ENCODE measurements around the gene MRPL10.

The MRPL10 gene

GRCh38 chr17:47816111-47816735 lies 15.1 kb downstream of the MRPL10 start:
- Histone ChIP-seq H3K4me1 (ENCODE audit: insufficient read depth, low read length, poor library complexity, severe bottlenecking) (peaks cover 12% of the 10 kb centered on the region), H2AFZ (ENCODE audit: low read length) (no peak overlapping the region), H3K4me2 (ENCODE audit: low read depth, low read length, poor library complexity, severe bottlenecking) (no peak overlapping the region), H3K9me3 (ENCODE audit: insufficient read depth, low read depth, low read length) (no peaks in the 10 kb centered on the region), H3K9ac (ENCODE audit: low read depth, low read length, poor library complexity, severe bottlenecking) (no peak overlapping the region), H3K27me3 (ENCODE audit: insufficient read depth, low read length, poor library complexity, severe bottlenecking) (no peaks in the 10 kb centered on the region), H3K4me3 (ENCODE audit: low read length, poor library complexity, severe bottlenecking) (no peak overlapping the region), H3F3A (ENCODE audit: low read depth) (no peaks in the 10 kb centered on the region), H3K9me2 (replicated peaks; ENCODE audit: low read depth, low read length) (no peaks in the 10 kb centered on the region), H4K20me1 (ENCODE audit: insufficient read depth, low read length, poor library complexity, severe bottlenecking) (peaks cover 2% of the 10 kb centered on the region), H3K36me3 (ENCODE audit: insufficient read depth, low read length) (peaks cover 6% of the 10 kb centered on the region; the same call in 1 of the 2 replicates), H3K79me2 (ENCODE audit: insufficient read depth, low read length) (peaks cover 10% of the 10 kb centered on the region; the same call in 1 of the 2 replicates)
- TF ChIP-seq EZH2phosphoT487 (IDR thresholded peaks at IDR 0.05; ENCODE audit: borderline replicate concordance) = no peak
- TF ChIP-seq CTCF (conservative IDR thresholded peaks at IDR 0.05; ENCODE audit: low read length) = no peak

GRCh38 chr17:47815106-47815918 lies 16.0 kb downstream of the MRPL10 start:
- Histone ChIP-seq H3K9me3 (ENCODE audit: insufficient read depth, low read depth, low read length) (no peaks in the 10 kb centered on the region), H4K20me1 (ENCODE audit: insufficient read depth, low read length, poor library complexity, severe bottlenecking) (no peaks in the 10 kb centered on the region), H3K9me2 (replicated peaks; ENCODE audit: low read depth, low read length) (no peaks in the 10 kb centered on the region), H3F3A (ENCODE audit: low read depth) (no peaks in the 10 kb centered on the region), H3K36me3 (ENCODE audit: insufficient read depth, low read length) (peaks cover 6% of the 10 kb centered on the region; the same call in 1 of the 2 replicates), H3K27me3 (ENCODE audit: insufficient read depth, low read length, poor library complexity, severe bottlenecking) (no peaks in the 10 kb centered on the region), H3K9ac (ENCODE audit: low read depth, low read length, poor library complexity, severe bottlenecking) (no peak overlapping the region), H3K4me3 (ENCODE audit: low read length, poor library complexity, severe bottlenecking) (no peak overlapping the region), H3K79me2 (ENCODE audit: insufficient read depth, low read length) (peaks cover 2% of the 10 kb centered on the region; the same call in 1 of the 2 replicates), H3K4me1 (ENCODE audit: insufficient read depth, low read length, poor library complexity, severe bottlenecking) (peaks cover 5% of the 10 kb centered on the region), H2AFZ (ENCODE audit: low read length) (no peak overlapping the region), H3K4me2 (ENCODE audit: low read depth, low read length, poor library complexity, severe bottlenecking) (no peak overlapping the region)
- TF ChIP-seq CTCF (conservative IDR thresholded peaks at IDR 0.05; ENCODE audit: low read length) = no peak
- TF ChIP-seq EZH2phosphoT487 (IDR thresholded peaks at IDR 0.05; ENCODE audit: borderline replicate concordance) = no peak

GRCh38 chr17:47813512-47814031 lies 17.8 kb downstream of the MRPL10 start:
- Histone ChIP-seq H4K20me1 (ENCODE audit: insufficient read depth, low read length, poor library complexity, severe bottlenecking) (no peaks in the 10 kb centered on the region), H3K36me3 (ENCODE audit: insufficient read depth, low read length) (peaks cover 11% of the 10 kb centered on the region; the same call in 1 of the 2 replicates)
- no peak for TF ChIP-seq EZH2phosphoT487 (IDR thresholded peaks at IDR 0.05; ENCODE audit: borderline replicate concordance)
- no peak for TF ChIP-seq CTCF (conservative IDR thresholded peaks at IDR 0.05; ENCODE audit: low read length)

More at GRCh38 chr17:47813512-47814031, 17.8 kb downstream of the MRPL10 start:
- no peak overlapping the region for H3K4me3 ChIP-seq (ENCODE audit: low read length, poor library complexity, severe bottlenecking)
- no peaks in the 10 kb centered on the region for H3F3A ChIP-seq (ENCODE audit: low read depth)
- no peak overlapping the region for H3K9ac ChIP-seq (ENCODE audit: low read depth, low read length, poor library complexity, severe bottlenecking)
- no peaks in the 10 kb centered on the region for H3K4me1 ChIP-seq (ENCODE audit: insufficient read depth, low read length, poor library complexity, severe bottlenecking)
- H3K4me2 ChIP-seq (ENCODE audit: low read depth, low read length, poor library complexity, severe bottlenecking) = no peak overlapping the region
- no peak overlapping the region for H2AFZ ChIP-seq (ENCODE audit: low read length)
- H3K27me3 ChIP-seq (ENCODE audit: insufficient read depth, low read length, poor library complexity, severe bottlenecking) = no peaks in the 10 kb centered on the region
- no peaks in the 10 kb centered on the region for H3K9me2 ChIP-seq (replicated peaks; ENCODE audit: low read depth, low read length)
- no peaks in the 10 kb centered on the region for H3K79me2 ChIP-seq (ENCODE audit: insufficient read depth, low read length)
- H3K9me3 ChIP-seq (ENCODE audit: insufficient read depth, low read depth, low read length) = no peaks in the 10 kb centered on the region

Measured in Loucy (cell line).